OCI-LY1 (cell line): ENCODE results near the gene KRT6B.

ENCODE experiments used
- H2AFZ ChIP-seq: fragments of 200-600 bp; sonication (generic), shearing (Covaris generic); 2 replicates; pipeline ENCODE4 v1.6.0; 2014; ENCODE audit warnings: antibody characterized with exemption, mild to moderate bottlenecking, low read length
- H3F3A ChIP-seq: fragments of 200-600 bp; sonication (generic), shearing (Covaris generic); 2 replicates; pipeline ENCODE4 v1.6.0; 2014; ENCODE audit warnings: mild to moderate bottlenecking, antibody characterized with exemption, low read length, moderate library complexity; ENCODE audit not compliant: insufficient read depth
- H3K27ac ChIP-seq: fragments of 200-600 bp; sonication (generic); 2 replicates; pipeline ENCODE4 v1.5.1; 2014; ENCODE audit warnings: low read length, mixed run types, mild to moderate bottlenecking, low read depth; ENCODE audit not compliant: poor library complexity, severe bottlenecking
- H3K27me3 ChIP-seq: fragments of 200-600 bp; sonication (generic); 2 replicates; pipeline ENCODE4 v1.6.0; 2014; ENCODE audit warnings: antibody characterized with exemption, mild to moderate bottlenecking, low read length, moderate library complexity; ENCODE audit not compliant: insufficient read depth
- H3K36me3 ChIP-seq: fragments of 200-600 bp; sonication (generic); 2 replicates; pipeline ENCODE4 v1.6.1; 2014; ENCODE audit warnings: mild to moderate bottlenecking, antibody characterized with exemption, low read length, moderate library complexity, mixed read lengths; ENCODE audit not compliant: insufficient read depth
- H3K4me1 ChIP-seq: fragments of 200-600 bp; sonication (generic); 2 replicates; pipeline ENCODE4 v1.5.1; 2014; ENCODE audit warnings: mild to moderate bottlenecking, low read length, moderate library complexity; ENCODE audit not compliant: insufficient read depth, severe bottlenecking
- H3K4me2 ChIP-seq: fragments of 200-600 bp; sonication (generic), shearing (Covaris generic); 2 replicates; pipeline ENCODE4 v1.6.1; 2014; ENCODE audit warnings: low read length
- H3K4me3 ChIP-seq: fragments of 200-600 bp; sonication (generic); 2 replicates; pipeline ENCODE4 v1.5.1; 2014; ENCODE audit warnings: low read length, low read depth, mild to moderate bottlenecking, mixed read lengths; ENCODE audit not compliant: poor library complexity, severe bottlenecking
- H3K79me2 ChIP-seq: fragments of 200-600 bp; shearing (Covaris generic); 2 replicates; pipeline ENCODE4 v1.6.1; 2016; ENCODE audit warnings: mixed run types, low read length, mixed read lengths; ENCODE audit not compliant: insufficient read depth
- H3K9ac ChIP-seq: fragments of 200-600 bp; sonication (generic), shearing (Covaris generic); 2 replicates; pipeline ENCODE4 v1.6.1; 2014; ENCODE audit warnings: mild to moderate bottlenecking, low read length, mixed read lengths
- H3K9me2 ChIP-seq: fragments of 200-600 bp; sonication (generic), shearing (Covaris generic); 2 replicates; pipeline ENCODE4 v1.6.1; 2014; ENCODE audit warnings: low read depth, mild to moderate bottlenecking, low read length, mixed read lengths
- H3K9me3 ChIP-seq: fragments of 200-600 bp; shearing (Covaris generic); 2 replicates; pipeline ENCODE4 v1.6.1; 2014; ENCODE audit warnings: low read length, mixed read lengths
- H4K20me1 ChIP-seq: fragments of 200-600 bp; sonication (generic), shearing (Covaris generic); 2 replicates; pipeline ENCODE4 v1.6.0; 2016; ENCODE audit warnings: mild to moderate bottlenecking, low read length; ENCODE audit not compliant: insufficient read depth
- CTCF ChIP-seq: fragments of 200-600 bp; sonication (generic), shearing (Covaris generic); IDR thresholded peaks from 2 replicates; pipeline ENCODE4 v1.5.1; 2017; ENCODE audit warnings: mild to moderate bottlenecking, antibody characterized with exemption, low read length, moderate library complexity, mixed read lengths
- EZH2 ChIP-seq: fragments of 200-600 bp; sonication (generic), shearing (Covaris generic); IDR thresholded peaks from 2 replicates; pipeline ENCODE4 v1.8.0; 2017; ENCODE audit warnings: borderline replicate concordance, mixed run types, mild to moderate bottlenecking, antibody characterized with exemption, low read length, moderate library complexity, mixed read lengths

Gene KRT6B

GRCh38 chr12:52436000-52436827 lies 15.7 kb downstream of the KRT6B start:
- TF ChIP-seq EZH2 (no peak), CTCF (no peak)
- no peak overlapping the region for H2AFZ ChIP-seq
- no peak overlapping the region for H3K4me2 ChIP-seq
- H3K4me3 ChIP-seq: no peak overlapping the region
- no peaks in the 10 kb centered on the region; the same call in 1 of the 2 replicates for H3K27me3 ChIP-seq
- no peak overlapping the region for H3K27ac ChIP-seq
- H3K9me2 ChIP-seq: no peaks in the 10 kb centered on the region
- no peaks in the 10 kb centered on the region for H3F3A ChIP-seq
- H4K20me1 ChIP-seq: no peaks in the 10 kb centered on the region
- H3K36me3 ChIP-seq: no peaks in the 10 kb centered on the region
- H3K4me1 ChIP-seq: no peaks in the 10 kb centered on the region
- H3K79me2 ChIP-seq: no peaks in the 10 kb centered on the region
- H3K9ac ChIP-seq: no peak overlapping the region
- no peaks in the 10 kb centered on the region for H3K9me3 ChIP-seq

GRCh38 chr12:52435659-52435999 lies 16.3 kb downstream of the KRT6B start:
- Histone ChIP-seq H3K27ac (no peak overlapping the region), H3K4me1 (no peaks in the 10 kb centered on the region), H3K27me3 (no peaks in the 10 kb centered on the region; the same call in 1 of the 2 replicates)

GRCh38 chr12:52434760-52435530 lies 17.0 kb downstream of the KRT6B start:
- Histone ChIP-seq H3F3A (no peaks in the 10 kb centered on the region), H3K36me3 (no peaks in the 10 kb centered on the region), H3K27ac (no peak overlapping the region), H3K9ac (no peak overlapping the region), H3K9me3 (no peaks in the 10 kb centered on the region), H4K20me1 (no peaks in the 10 kb centered on the region), H3K4me2 (no peak overlapping the region), H3K4me1 (no peaks in the 10 kb centered on the region), H3K4me3 (no peak overlapping the region), H2AFZ (no peak overlapping the region), H3K27me3 (no peaks in the 10 kb centered on the region; the same call in 1 of the 2 replicates), H3K9me2 (no peaks in the 10 kb centered on the region), H3K79me2 (no peaks in the 10 kb centered on the region)
- TF ChIP-seq CTCF (no peak), EZH2 (no peak)

More at GRCh38 chr12:52435659-52435999, 16.3 kb downstream of the KRT6B start:
- no peak for TF ChIP-seq EZH2
- TF ChIP-seq CTCF: no peak
- Histone ChIP-seq H3K9me2 (no peaks in the 10 kb centered on the region), H3K36me3 (no peaks in the 10 kb centered on the region), H4K20me1 (no peaks in the 10 kb centered on the region), H2AFZ (no peak overlapping the region), H3K9me3 (no peaks in the 10 kb centered on the region), H3K9ac (no peak overlapping the region), H3K79me2 (no peaks in the 10 kb centered on the region), H3F3A (no peaks in the 10 kb centered on the region), H3K4me3 (no peak overlapping the region), H3K4me2 (no peak overlapping the region)
